HG03521 (cell line): ENCODE measurements around the gene ERBB4.
A peak's percentile ranks its signal among the peaks of the same experiment; 100 is the strongest.

Experiments
- ATAC-seq: cut with Tn5 transposase; IDR thresholded peaks from one replicate; pipeline ENCODE4 v1.9.1; 2021; ENCODE audit warnings: mild to moderate bottlenecking, moderate library complexity; ENCODE audit not compliant: unreplicated experiment

ERBB4 gene

DNA sequence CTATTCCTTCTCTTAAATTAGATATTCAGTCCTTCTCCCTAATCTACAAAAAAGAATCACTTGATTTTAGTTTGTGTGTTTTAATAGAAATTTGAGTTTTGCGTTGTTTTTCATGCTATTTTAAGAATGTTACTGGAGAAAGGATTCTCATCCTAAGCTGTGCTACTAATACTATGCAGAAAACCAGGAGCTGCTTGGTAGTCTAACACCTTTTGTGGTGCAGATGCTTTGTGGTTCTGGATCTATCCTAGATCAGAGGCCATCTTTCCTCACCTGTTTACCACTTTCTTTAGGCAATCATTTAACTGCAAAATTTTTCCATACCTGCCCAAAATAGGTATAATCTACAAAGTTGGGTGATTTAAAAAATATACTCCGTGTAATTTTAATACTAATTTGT, 1158.6 kb downstream of the ERBB4 start:
- ATAC-seq = no peak

DNA sequence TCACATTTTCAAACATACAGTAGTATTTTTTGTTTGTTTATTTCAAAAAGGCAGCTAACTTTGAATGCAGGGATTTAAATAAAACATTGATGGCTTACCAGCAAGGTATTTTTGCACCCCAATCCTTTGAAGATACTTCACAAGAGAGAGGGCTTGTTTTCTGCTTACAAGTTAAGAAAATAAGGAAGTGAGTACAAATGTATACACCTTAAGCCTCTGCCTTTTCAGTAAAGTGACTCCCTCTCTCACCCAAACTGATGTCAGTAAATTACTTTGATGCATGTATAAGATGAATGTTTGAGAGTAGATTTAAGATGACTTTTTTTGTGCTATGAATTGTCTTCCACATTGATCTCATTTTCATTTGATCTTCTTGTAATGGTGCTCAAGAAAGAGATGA, 1162.2 kb downstream of the ERBB4 start:
- no peak for ATAC-seq

DNA sequence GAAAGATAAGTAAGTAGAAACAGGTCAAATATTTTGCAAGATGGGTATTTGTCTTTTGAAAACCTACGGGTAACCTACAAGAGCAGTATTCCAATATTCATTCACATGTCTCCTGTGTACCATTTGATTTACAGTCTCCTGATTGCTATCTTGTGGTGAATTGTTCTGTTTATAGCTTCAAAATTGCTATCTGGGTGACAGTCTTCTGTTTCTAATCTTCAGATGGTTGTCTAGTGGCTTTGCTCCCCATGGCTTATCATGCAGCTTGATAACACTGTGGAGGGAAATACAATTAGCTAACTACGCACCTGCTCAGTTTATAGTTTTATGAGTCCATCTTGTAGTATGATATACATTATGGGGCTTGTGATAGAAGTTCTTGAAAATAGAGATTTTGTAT, 1165.4 kb downstream of the ERBB4 start:
- ATAC-seq = no peak

DNA sequence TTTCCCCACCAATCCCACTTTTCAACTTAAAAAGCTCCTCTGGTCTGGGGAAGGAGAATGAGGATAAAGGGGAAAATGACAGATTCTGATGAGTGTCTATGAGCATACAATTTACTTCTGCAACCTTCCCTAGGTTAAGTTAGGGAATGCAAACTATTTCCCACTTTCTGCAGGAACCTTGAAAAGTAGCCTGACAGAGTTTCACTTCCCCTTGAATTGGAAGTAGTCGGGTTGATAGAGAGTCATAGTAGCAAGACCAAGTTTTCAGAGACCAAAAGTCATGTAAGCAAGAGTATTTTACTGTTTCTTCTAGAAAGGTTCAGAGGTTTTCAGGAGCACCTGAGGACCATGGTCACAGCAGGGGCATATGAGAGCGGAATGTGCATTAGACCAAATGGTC, 1167.1 kb downstream of the ERBB4 start:
- ATAC-seq = no peak

DNA sequence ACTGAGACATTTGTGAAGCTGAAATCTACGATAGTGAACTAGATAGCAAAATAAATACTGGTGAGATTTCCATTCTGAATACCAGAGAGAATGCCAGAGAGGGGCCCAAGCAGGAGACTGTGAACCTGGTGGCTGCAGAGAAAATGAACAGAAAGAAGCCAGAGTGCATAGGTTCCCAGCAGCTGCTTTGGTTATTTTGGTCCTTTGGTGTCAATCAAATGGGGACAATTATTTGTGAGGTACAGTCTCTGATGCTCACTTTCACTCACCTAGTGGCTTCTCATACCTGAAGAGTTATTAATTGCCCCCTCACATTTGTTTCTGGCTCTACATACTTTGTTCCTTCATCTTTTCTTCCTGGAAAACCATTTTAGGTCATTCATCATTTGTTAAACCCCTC, 1170.1 kb downstream of the ERBB4 start:
- ATAC-seq = no peak

DNA sequence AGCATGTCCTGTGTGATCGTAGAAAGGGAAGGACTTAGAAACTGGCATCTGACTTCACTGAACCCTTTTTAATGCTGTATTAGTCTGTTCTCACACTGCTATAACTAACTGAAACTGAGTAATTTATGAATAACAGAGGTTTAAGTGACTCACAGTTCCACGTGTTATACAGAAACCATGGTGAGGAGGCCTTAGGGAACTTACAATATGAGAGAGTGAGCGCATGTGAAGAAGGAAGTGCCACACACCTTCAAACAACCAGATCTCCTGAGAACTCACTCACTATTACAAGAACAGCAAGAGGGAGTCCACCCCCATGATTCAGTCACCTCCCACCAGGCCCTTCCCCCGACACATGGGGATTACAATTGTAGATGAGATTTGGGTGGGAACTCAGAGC, 1170.9 kb downstream of the ERBB4 start:
- peak; percentile 96 for ATAC-seq

DNA sequence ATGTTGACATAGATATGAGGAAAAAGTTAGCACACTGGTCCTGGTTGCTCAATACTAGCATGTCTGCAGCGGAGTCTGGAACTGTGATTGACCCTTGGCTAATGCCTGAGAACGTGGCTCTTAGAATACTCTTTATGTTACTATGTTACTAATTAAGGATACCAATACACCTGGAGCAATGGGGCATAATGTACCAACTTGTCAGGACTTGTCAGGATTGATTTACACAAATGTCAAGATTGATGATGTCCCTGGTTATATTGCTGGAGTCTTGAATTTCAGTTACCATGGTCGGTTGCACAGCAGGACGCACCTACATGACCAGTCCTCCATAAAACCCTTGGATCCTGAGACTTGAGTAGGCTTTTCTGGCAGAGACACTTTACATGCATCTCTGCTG, 1171.3 kb downstream of the ERBB4 start:
- ATAC-seq = peak; percentile 9

DNA sequence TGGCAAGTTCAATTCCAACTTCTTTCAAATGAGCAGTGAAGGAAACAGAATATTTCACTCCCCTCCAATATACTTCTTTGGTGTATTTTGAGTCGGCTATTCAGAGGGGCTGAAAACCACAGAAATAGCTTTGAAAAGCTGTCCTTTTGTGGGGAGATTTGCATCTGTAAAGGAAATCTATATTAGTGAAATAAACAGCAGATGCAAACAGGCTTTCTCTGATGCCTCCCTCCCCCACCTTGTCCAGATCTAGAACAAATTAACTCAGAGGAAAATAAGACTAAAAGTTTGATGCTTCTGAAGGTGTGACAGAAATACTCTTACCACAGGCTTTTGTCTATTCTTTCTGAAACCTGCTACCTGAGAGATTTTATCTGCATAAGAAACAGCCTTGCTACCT, 1173.7 kb downstream of the ERBB4 start:
- ATAC-seq = no peak

DNA sequence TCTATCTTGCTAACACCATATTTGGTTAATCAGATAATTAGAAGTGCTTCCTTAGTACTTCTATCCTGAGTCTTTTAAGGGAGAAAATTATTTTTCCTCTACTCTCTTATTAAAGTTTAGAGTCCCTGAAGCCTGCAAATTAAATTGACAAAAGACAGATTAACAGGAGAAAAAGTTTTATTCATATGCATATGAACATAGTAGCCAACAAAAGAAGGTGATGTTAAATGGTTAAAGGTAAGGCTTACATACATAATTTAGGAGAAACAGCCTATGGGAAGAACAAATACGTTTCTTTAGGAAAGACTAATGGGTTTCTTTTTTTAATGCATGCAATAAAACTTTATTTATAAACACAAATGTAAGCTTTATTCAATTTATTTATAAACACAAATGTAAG, 1177.2 kb downstream of the ERBB4 start:
- no peak for ATAC-seq

DNA sequence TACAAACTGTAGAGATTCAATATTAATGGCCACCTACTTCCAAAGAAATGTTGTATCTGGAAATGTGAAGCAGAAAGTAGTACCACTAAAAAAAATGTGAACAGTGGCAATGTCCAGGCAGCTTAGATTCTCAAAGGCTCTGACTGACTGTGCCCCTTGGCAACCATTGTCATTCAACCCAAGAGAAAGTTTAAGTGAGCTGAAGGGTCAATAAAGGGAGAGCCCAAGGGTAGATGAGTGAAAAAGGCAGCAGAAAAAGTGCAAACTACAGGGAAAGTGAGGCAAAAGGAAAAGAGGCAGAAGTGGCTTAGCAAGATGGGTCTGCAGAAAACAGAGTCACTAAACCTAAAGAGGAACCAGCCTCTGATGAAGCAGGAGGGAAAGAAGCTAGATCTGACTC, 1179.3 kb downstream of the ERBB4 start:
- ATAC-seq = no peak

DNA sequence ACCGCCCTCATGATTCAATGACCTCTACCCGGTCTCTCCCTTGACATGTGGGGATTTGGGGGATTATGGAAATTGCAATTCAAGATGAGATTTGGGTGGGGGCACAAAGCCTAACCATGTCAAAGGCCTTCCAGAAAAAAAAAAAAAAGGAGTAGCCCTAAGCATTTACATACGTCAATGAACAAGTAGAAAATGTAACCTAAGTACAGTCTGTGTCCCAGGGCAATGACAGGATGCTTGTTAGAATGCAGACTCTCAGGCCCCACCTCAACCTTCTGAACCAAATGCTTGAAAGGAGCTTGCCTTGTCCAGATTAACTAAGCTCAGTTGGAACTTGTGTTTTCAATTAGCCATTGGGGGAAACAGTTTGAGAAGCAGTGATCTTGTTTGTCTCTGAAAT, 1180.1 kb downstream of the ERBB4 start:
- ATAC-seq = no peak

DNA sequence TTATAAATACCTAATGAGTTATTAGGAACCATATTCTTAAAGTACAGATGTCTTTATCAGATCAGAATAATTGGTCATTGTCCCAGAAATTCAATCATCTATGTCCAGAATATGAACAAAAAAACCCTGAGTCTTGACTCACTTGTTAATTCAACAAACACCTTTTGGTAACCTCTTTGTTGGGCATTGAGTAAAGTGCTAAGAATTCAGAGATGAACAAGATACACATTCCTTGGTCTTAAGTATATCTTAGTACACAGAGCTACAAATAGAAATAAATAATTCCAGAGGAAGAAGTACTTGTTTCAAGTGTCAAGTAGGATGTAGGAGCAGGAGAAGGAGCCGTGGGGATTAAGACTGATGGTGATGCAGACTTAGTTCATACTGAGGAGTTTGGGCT, 1184.1 kb downstream of the ERBB4 start:
- no peak for ATAC-seq

DNA sequence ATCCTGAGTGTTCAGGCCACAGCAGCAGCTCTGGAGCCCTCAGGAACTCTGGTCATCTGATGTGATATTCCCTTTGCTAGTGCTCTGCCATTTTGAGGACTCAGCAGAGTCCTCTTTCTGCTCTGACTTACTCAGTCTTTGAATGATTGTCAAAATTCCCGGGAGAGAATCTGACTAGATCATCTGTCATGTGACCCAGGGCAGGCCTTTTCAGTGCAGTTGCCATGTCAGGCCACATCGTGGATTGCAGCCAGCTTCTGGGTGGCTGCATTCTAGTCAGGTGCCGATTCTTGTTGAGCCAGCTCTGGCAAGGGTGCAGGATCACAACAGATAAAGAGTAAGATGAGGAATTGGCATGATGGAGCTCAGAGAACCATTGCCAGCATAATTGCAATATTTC, 1186.6 kb downstream of the ERBB4 start:
- no peak for ATAC-seq

DNA sequence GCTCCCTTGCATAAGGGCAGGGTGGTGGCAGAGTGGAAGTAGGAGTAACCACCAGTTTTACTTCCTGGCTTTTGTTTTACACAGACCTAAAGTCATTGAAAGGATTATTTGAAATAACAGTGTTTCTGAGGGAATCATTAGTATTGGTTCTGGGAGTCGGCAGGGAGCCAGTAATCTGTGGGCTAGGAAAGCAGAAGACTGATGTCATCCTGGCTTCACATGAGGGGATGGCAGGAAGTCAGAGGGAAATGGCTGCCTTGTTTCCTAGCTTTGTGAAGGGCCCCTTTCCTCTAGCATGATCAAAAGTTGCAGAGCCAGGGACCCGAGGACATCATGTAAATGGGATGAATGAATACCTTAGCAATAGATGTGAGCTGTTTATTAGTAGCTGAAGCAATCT, 1189.6 kb downstream of the ERBB4 start:
- no peak for ATAC-seq

DNA sequence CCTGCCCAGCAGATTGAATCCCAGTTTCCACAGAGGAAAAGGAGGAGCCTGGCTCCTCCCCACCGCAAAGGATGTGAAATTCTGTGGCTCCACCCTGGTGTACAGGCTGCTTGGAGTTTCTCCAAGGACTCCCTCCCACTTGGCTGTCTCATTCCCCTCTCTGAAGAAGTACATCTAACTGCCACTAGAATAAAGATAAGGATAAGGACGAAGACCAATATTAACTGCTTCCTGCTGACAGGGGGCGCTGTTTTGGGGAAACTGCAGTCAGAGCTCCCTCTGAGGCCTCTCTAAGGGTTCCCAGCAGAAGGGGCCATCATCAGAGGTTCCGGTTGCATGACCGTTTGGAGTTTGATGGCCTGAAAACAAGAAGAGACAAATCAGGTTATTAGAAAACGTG, 1191.3 kb downstream of the ERBB4 start:
- ATAC-seq = no peak

DNA sequence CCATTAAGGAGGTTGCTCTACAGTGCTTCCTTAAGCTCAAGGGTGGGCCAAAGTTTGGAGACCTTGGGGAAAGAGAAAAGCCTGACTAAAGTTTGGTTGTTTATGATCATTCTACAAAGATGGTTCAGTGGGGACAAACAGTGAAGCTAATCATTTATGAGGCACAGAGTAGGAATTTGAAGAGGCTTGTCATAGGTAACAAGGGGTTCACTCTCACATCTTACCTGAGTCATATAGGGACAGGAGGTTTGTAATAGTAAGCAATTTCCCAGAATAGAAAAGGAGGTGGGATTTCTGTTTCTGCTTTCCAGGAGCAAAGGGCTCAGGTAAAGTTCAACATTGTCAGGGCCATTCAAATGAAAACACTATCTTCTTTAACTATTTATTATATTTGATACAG, 1194.3 kb downstream of the ERBB4 start:
- ATAC-seq = no peak

DNA sequence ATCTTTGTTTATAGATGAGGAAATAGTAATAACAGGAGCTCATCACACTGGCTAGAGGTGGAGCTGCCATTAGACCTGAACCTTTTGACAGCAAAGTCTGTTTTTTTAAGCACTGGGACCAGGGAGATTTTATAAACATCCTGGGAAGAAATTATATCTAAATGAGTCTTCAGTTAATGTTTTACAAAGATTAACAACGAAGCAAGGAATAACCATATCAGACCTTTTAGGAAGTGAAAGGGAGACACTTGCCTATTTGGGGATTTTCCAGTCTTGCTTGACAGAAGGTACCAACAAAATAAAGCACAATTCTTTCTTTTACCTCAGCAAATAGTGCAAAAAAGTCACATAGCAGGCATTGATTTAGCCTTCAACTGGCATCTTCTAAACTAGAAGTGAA, 1205.2 kb downstream of the ERBB4 start:
- ATAC-seq = no peak

DNA sequence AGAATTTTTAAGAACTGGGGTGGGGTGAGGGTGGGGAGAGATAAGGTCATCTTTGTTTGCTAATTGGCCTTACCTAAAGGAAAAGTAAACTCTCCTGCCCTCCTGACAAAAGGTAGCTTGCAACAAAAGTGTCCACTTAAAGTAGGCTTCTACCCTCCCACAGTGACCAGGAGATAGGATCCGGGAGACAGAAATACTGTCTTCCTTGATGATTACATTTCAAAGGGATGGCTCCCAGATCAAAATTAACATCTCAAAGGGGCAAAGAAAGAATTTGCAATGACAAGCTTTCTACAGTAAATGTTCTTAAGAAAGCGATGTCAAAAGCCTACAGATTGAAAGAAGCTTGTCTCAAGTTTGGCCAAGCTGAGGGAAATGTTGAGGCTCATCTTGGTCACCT, 1206.9 kb downstream of the ERBB4 start:
- no peak for ATAC-seq

DNA sequence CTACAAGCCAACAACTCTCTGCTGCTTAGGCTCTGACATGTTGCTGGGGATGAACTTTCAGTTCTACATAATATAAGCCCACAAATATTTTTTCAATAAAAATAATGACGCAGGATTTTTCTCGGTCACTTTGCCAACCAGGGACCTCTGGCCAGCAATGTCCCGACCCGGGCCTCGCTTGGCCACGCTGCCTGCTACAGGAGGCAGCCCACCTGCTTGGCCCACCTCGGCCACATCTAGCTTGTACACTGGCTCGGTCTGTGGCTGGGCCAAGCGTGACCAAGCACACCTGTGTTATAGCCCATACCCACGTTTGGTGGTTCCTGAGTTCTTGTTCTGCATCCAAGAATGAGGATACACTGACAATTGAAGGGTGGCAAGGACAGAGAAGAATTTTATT, 1208.7 kb downstream of the ERBB4 start:
- ATAC-seq = no peak

DNA sequence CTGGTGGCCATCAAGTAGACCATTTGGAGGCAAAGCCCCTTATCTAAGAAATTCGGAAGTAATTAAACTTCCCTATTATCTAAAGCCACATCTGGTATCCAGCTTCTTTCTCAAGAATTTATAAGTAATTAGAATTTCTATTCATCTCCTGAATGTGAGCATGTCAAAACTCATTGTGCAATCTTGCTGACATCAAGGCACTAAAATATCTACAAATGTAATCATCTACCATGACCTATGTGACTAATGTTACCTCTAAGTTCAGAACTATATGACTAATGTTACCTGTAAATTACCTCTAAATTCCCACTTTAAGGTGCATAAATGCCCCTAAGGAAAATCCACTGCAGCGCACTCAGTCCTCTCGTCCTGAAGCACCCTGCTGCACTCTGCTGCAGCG, 1209.2 kb downstream of the ERBB4 start:
- ATAC-seq = no peak

DNA sequence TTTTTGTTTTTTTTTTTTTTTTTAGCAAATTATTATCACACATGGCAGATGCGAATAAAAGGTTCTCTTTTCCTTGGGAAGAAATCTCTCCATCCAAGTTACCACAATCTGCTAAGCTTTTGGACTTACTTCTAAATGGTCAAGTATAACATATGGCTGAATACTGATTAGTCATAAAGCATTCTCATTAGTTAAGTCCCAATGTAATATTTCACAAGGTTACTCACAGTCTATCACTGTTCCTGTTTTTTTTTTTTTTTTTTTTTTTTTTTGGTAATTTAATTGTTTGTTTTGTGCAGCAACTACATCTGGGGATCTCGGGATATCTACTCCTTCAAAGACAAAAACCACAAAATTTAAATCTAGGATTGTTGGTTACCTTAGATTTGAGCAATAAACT, 1210.5 kb downstream of the ERBB4 start:
- ATAC-seq = no peak
